GM18519 (cell line): ENCODE data around the gene TMEM229B.

Experiments used
- ATAC-seq: cut with Tn5 transposase; IDR thresholded peaks from one replicate; pipeline ENCODE4 v1.9.1; 2021; ENCODE audit warnings: mild to moderate bottlenecking, moderate library complexity; ENCODE audit not compliant: unreplicated experiment, low FRiP score

Gene TMEM229B

GRCh38 chr14:67490196-67490595 lies 1.7 kb upstream of the TMEM229B start:
- ATAC-seq: no peak

GRCh38 chr14:67487332-67487731 lies 1.2 kb downstream of the TMEM229B start:
- no peak for ATAC-seq

- no peak for ATAC-seq
These were observed 1.6 kb downstream of the TMEM229B start for GRCh38 chr14:67486890-67487289.

- ATAC-seq: no peak
These were observed 2.9 kb downstream of the TMEM229B start for GRCh38 chr14:67485501-67486095.

- ATAC-seq: no peak
These were observed 4.8 kb downstream of the TMEM229B start for GRCh38 chr14:67483579-67484285.

GRCh38 chr14:67482231-67483164 lies 6.0 kb downstream of the TMEM229B start:
- no peak for ATAC-seq

GRCh38 chr14:67480011-67480410 lies 8.5 kb downstream of the TMEM229B start:
- ATAC-seq: no peak

GRCh38 chr14:67478800-67479084 lies 9.8 kb downstream of the TMEM229B start:
- ATAC-seq: no peak

GRCh38 chr14:67477926-67478799 lies 10.4 kb downstream of the TMEM229B start:
- no peak for ATAC-seq

- ATAC-seq: no peak
These were observed 14.2 kb downstream of the TMEM229B start for GRCh38 chr14:67474366-67474765.

- no peak for ATAC-seq
These were observed 15.0 kb downstream of the TMEM229B start for GRCh38 chr14:67473290-67474082.

- ATAC-seq: no peak
These were observed 15.8 kb downstream of the TMEM229B start for GRCh38 chr14:67472726-67473125.

- no peak for ATAC-seq
These were observed 18.6 kb downstream of the TMEM229B start for GRCh38 chr14:67469954-67470353.

GRCh38 chr14:67468378-67468730 lies 20.2 kb downstream of the TMEM229B start:
- no peak for ATAC-seq

- ATAC-seq: no peak
These were observed 21.4 kb downstream of the TMEM229B start for GRCh38 chr14:67467134-67467533.

- no peak for ATAC-seq
These were observed 23.6 kb downstream of the TMEM229B start for GRCh38 chr14:67464879-67465278.

- ATAC-seq: no peak
These were observed 24.1 kb downstream of the TMEM229B start for GRCh38 chr14:67464377-67464776.

GRCh38 chr14:67463900-67464299 lies 24.6 kb downstream of the TMEM229B start:
- ATAC-seq: no peak

- ATAC-seq: no peak
These were observed 26.5 kb downstream of the TMEM229B start for GRCh38 chr14:67461996-67462395.
